CD4-positive, alpha-beta T cell treated with Interleukin-1 beta for 1 hour (primary cell): ENCODE measurements around the gene CDK5RAP2.
"Not testable (repeated sequence)": the region's sequence is repeated elsewhere in the genome, so short reads cannot be mapped to it uniquely, and the experiment has no call there.

Experiments used
- DNase-seq, 2 donors: peaks; one replicate each; pipeline ENCODE4 v3.0.0-alpha.2; 2020 to 2022

Gene CDK5RAP2

DNA sequence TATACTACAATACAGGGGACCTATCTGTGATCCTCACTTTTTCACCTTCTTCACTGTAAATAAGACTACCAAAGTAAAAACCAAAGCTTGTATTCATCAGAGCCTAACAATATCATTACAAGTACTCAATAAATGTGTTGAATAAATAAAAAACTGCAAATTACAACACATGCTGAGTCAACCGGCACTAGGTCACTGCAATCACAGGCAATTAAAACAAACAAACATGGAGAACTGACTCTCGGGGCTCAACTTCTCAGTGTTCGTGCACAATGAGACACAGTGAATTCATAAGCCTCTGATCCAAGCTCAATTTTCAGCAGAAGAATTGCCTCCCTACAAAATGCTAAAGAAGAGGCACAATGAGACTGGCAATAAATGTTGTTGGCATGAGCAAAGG lies 69.2 kb downstream of the CDK5RAP2 start:
- no peak for DNase-seq

DNA sequence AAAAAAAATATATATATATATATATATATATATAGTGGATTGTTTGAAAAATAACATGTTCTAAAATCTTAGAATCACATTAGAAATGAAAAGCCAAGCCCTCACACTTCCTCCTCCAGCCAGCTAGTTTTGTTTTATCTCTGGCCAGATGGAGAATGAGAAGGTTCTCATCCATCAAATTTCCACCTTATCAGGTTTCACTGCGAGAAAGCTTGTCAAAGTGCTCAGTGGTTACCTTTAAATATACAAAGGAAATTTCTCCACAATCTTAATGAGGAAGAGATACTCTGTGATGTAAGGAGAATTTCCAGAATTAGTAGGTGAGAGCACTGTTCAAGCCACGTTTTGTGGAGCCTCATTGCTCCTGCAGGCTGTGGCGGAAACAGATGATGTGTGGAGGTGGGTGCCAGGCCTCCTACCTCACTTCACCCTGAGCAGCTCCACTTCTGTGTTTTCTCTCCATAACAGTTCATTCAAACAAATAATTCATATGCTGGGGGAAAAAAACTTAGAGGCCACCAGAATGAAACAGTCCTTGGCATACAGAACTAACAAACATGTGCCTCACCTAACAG lies 71.9 kb downstream of the CDK5RAP2 start:
- no peak for DNase-seq

DNA sequence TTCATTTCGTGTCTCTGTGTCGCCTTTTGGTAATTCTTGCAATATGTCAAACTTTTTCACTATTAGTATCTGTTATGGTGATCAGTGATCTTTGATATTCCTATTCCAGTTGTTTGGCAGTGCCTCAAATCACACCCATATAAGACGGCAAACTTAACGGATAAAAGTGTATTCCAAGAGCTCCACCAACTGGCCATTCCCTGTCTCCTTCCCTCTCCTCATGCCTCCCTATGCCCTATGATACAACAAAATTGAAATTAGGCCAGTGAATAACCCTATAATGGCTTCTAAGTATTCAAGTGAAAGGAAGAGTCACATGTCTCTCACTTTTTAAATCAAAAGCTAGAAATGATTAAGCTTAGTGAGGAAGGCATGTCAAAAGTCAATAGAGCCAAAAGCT lies 74.8 kb downstream of the CDK5RAP2 start:
- DNase-seq: no peak

DNA sequence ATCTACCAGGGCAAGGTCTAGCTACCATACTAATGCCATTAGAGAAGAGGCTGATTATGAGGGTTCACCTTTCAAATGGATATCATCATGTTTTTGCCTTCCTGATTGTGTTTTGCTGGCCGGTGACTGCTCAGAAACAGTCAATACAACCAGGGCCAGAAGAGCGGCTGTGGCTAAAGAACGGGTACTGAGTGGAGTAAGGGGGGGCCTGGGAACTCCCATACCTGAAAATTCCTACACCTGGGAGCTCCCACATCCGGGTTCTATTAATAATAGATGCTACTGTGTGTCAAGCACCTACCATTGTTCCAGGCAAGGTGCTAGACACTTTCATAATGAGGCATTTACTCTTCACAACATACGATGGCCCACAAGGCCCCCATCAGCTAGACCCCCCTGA lies 79.2 kb downstream of the CDK5RAP2 start:
- DNase-seq: no peak

DNA sequence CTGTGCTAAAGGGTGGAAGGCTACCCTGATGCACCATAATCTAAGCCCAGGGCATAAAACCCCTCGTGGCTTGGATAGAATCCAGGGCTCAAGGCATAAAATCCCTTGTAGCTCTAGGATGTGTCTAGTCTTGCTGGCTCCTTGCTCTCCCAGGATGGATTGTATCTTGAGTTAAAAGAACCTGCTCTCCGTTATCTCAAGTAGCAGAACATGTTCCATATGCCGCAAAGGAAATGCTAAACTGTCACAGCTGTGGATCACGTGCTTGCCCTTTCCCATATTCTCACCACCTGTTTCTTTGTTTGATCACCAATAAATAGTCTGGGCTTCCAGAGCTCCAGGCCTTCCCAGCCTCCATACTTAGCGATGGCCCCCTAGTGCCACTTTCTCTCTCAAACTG lies 82.1 kb downstream of the CDK5RAP2 start:
- DNase-seq: not testable (repeated sequence)

DNA sequence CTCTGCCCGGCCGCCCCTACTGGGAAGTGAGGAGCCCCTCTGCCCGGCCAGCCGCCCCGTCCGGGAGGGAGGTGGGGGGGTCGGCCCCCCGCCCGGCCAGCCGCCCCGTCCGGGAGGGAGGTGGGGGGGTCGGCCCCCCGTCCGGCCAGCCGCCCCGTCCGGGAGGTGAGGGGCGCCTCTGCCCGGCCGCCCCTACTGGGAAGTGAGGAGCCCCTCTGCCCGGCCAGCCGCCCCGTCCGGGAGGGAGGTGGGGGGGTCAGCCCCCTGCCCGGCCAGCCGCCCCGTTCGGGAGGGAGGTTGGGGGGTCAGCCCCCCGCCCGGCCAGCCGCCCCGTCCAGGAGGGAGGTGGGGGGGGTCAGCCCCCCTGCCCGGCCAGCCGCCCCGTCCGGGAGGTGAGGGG lies 83.5 kb downstream of the CDK5RAP2 start:
- DNase-seq: not testable (repeated sequence)

DNA sequence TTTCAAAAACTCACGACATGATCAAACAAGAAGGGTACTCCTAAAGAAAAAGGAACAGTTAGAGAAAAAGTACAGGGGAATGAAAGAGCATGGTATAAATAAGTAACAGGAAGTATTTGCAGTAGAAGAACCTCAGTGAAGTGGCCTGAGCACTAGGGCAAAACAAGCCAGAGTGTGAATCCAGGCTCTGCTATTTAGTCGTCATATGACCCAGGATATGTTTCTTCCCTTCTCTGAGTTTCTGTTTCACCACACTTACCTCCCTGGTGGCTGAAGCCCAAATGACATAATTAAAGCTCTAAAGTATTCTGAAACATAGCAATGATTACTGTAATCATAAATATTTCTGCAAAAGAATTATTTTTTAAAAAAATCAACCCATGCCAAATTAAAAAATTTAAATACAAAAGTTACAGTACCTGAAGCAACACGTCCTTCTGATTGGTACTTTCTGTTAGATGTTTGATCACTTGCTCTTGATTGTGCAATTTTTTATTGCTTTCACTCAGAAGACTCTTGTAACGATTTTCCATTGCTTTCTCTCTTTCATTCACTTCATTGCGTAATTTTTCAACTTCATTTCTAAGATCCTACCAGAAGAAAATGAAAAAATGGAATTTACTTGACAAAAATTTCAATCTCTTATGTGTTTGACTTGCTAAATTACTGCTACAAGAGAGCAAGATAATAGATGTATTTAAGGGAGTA lies 88.9 kb downstream of the CDK5RAP2 start:
- DNase-seq: no peak

DNA sequence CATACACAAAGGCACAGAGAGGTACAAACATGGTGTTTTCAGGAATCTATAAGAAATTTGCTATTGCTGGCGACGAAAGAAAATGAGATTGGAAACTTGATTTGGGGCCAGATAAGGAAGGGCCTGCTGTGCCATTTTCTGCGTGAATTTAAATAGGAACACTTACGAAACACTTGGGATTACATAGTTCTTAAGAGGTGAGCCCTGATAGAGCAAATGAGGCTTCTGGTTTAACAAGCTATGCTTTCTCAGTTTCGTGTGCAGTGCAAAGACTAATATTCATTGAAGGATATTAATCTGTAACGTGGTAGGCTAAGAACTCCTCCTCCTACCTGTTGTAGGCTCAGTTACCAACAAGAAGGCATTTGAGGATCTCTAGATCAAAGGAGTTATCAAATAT lies 93.1 kb downstream of the CDK5RAP2 start:
- DNase-seq: no peak

DNA sequence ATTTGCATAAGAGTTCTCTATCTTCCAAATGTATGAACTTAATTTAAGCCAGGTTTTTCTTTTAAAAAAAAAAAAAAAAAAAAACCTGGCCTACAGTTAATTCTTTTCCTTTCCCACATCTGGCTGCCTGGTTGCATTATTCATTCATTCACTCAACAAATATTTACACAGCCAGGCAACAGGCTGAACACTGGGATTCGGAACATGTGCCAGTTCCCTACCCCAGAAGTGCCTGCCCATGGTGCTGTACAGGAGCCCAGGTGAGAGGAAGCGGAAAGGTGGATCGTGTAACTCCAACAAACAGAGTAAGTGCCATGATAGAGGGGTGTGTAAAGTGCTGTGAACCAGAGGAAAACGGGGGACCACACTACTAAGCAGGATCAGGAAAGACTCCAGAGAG lies 93.6 kb downstream of the CDK5RAP2 start:
- DNase-seq: no peak

DNA sequence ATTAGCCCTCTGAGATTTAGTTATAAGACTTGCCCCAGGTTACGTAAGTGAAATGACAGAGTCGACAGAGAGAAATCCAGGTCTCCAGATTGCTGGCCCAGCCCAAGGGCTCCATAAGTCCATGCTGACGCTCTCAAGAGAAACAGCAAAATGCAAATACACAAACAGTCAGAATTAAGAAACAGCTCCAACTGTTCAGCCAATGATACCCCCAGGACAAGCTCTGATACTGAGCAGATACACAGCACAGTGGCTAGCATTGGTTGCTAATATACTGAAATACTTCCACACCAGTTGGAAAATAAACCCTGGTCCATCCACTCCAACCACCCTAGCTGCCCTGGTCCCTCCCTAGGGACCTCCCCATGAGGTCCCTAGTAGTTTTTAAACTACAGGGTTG lies 94.2 kb downstream of the CDK5RAP2 start:
- DNase-seq: no peak

DNA sequence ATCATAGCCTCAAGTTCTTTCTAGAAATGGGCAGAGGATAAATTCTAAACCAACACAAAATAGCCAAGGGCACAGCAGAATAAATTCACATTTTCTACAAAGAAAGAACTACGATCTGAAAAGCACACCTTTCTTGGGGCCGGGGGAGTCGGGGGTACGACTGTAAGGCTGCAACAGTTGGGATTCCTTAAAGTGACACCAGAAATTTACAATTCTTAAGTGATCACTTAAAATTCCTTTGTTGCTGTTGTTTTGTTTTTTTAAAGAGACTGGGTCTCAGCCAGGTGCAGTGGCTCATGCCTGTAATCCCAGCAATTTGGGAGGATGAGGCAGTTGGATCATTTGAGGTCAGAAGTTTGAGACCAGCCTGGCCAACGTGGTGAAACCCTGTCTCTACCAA lies 95.8 kb downstream of the CDK5RAP2 start:
- no peak for DNase-seq

DNA sequence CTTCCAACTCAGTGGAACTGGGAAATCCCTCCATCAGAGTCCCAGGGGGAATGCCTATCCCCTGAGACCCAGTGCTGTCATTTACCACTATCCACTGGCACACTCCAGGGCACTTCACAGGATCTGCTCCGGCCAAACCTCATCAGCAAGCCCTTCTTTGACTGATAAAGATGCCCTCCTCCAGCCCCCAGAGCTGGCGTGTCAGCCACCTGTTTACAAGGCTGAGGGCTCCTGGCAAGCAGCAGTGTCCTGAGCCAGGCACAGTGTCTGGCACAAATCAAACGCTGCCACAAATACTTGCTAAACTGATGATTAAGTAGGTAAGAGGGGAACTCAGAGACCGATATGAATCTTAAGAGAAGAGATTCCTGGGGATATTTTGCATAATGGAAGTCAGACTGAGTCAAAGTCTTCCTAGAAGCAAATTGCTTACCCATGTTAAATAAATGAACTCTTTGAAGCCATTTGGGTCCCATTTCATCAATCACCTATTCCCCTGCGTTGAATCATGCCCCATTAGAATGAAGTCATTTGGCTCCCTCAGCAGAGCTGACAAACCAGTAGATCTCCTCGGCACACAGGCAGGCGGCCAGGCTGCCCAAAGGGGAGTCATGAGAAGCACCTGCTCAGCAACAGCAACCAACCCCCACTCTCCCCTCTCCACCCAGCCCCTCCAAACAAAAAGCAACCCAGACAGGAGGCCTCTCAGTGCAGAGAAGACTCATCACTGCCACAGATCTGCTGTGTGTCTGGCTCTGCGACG lies 97.4 kb downstream of the CDK5RAP2 start:
- DNase-seq: no peak

DNA sequence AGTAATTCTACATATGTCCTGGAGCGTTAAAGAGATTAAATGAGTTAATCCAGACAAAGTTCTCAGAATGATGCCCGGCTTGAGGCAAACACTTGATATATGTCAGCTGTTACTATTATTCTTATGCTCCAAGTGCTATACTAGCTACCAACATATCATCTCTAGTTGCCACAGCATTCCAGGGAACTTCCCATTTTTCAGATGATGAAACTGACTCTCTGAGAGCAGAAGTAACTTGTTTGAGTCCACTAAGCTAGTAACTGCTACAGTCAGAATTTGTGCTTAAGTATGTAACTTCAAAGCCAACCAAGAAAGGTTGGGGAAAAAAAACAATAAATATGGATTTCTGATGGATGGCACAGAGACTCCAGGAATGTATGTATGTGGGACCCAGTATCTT lies 98.1 kb downstream of the CDK5RAP2 start:
- DNase-seq: no peak

DNA sequence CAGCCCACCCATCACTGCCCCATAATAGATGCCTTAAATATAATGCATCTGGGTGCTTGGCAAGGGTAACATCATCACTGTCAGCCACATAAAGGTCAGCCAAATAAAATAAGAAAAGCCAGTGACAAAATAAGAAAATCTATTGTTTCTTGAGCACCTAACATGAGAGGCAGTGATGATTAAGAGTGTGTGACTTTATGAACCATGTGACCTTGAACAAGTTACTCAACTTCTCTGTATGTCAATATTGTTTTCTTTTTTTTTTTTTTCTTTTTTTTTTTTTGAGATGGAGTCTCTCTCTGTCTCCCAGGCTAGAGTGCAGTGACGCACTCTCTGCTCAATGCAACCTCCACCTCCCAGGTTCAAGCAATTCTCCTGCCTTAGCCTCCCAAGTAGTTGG lies 98.7 kb downstream of the CDK5RAP2 start:
- DNase-seq: no peak

DNA sequence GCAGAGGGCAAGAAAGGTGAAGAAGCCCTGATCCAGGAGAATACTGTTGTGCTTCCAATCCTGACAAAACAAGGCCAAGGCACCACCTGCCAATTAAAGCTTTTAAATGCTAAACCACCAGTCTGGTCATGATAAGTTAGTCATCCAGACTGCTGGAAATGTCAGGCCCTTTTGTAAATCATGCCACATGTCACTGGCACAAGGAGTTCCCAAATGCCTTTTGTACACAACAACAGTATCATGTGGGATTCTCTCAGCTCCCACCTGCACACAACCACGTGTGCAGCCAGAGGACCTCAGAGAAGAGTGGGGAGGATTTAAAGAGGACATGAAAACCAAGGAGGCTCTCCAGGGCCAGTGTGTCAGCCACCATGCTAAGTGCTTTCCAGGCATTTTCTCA lies 99.3 kb downstream of the CDK5RAP2 start:
- DNase-seq: no peak

DNA sequence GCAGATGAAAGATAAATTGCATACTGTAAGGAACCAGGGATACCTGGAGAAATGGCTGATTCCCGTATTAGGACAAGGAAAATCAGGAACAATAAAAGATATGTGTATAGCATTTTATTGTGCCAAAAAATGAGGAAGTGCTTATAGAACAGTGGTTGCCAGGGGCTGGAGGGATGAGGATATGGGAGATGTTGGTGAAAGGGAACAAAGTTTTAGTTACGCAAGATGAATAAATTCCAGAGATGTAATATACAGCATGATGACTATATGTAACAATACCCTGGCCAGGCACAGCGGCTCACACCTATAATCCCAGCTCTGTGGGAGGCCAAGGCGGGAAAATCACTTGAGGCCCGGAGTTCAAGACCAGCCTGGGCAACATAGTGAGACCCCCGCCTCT lies 101.8 kb downstream of the CDK5RAP2 start:
- DNase-seq: no peak

DNA sequence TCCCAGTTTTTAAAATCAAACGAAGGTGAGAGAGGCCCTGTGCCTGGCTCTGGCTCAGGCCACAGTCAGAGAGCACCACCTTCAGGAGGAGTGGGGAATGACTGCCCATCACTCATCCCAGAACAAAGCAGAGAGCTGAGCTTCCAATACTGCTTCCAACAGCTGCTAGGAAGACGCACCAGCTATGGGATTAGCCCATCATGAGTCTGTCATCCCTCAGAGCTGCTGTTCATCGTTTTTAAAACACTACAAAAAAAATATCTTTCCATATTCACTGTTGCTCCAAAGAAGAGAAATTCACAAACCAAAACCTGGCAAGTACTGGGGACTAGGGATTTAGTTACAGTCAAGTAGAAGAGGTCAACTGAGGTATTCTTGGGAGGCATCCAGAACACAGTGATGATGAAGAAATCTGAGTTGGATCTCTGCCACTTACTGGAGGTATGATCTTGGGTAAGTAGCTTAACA lies 102.4 kb downstream of the CDK5RAP2 start:
- peak in 1 of 2 donors; percentile 14 for DNase-seq

DNA sequence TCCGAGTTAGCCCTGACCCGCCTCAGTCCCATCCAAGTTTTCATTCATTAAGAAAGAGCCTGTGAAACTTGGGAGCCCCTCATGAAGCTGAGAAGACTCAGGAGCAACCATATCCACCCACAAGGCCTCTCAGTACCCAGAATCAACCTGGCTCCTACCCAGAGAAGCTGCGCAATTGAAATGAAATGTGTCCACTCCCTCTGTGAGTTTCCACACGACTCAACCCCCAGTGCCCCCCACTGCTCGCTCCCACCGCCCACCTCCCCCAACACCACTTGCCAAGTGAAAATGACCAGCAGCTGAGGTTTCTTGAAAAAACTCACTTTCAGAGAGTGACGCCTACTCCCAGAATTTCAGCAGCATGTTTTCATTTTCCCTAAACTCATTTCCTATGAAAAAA lies 104.6 kb downstream of the CDK5RAP2 start:
- no peak for DNase-seq

DNA sequence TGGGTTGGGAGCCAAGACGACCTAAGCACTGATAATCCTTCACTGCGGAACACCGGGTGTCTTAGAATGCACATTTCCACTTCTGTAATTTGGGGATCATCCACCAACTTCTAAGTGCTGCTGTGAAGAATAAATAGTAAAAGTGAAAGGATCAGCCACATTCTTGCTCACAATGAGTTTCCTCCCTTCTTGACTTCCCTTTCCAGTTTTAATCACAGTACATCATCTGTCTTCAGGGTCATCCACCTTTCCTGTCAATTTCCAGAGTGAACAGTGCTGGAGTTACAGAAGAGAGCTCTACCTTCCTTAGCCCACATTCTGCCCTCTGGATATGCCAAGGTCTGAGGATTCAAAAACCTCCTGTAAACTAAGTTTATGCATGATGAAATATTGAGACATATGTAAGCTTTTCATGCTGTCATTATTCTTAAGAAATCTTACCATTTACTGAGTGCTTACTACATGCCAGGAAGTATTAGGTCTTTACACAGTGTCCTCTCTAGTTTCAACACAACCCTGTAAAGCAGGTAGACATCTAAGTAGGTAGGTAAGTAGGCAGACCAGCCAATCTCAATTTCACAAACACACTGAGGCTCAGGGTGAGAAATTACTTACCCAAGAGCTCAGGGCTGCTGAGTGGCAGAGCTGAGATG lies 105.2 kb downstream of the CDK5RAP2 start:
- DNase-seq: no peak

DNA sequence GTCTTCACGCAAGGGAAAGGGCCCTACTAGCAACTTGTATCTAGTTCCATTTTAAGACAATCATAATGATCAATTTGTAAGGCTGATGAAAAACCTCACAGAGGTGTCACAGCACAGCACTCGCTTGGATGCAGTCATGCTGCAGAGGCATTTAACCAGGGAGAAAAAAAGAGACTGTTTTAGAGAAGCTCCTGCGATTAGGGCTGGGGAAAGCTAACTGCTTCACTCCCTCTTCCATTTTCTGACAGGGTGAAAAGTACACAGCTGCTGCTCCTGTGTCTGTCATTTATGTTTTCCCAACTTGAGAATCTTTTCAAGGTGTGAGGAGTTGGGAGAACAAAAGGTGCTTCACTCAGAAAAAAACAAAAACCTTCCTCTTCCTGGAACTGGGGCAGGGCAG lies 106.4 kb downstream of the CDK5RAP2 start:
- no peak for DNase-seq

DNA sequence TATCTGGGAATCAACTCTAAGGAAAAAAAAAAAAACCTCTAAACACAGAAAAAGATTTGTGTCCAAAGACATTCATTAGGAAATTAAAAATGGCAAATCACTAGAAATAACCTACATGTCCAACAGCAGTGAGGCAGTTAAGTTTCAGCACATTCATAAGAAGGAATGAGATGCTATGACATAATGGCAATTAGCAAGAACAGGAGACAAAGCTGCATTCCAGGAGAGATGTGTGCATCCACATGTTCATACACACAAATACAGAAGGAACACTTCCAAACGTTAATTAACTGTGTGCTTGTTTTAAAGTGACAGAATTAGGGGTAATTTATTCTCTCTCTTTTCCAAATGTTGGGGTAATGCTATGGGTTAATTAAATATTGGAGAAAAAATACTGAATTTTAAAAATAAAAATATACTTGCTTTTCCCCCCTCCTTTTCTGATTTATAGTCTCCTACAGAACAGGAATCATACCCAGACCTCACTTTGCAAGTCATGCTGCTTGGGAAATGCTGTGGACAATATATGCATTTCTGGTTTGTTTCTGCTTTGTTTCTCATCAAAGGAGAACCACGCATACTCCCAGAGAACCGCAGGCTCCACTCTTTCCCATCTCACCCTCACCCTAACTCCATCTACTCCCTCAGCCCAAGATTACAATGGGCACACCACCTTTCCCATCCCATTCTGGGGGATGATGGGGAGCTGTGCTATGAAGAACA lies 114.1 kb downstream of the CDK5RAP2 start:
- no peak for DNase-seq

DNA sequence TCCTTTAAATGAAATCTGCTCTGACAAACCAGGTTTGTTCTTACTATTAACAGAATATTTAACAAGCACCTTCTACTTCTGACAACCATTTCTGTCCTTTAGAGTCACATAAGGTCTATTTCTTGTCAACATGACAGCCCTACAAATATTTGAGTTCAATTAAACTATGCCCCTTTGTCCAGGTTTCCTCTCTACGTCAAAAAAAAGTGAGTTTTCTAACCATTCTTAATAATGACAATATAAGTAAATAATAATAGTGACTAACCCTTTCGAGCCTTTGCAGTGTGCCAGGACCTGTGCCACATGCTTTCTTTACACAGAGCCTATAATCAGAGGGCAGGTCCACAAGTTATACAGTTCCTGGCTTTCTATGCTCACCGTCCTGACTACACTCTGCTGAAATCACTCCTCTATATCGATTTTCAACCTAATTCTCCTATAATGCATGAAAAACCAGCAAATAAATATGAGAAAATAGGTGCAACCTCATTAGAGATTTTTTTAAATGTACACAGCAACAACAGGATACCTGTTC lies 115.0 kb downstream of the CDK5RAP2 start:
- DNase-seq: no peak
